ACC112 (cell line): ENCODE data around the gene KCNJ18.
"Not testable (repeated sequence)": the region's sequence is repeated elsewhere in the genome, so short reads cannot be mapped to it uniquely, and the experiment has no call there.

ENCODE experiments used
- H2AFZ ChIP-seq: fragments of 200-600 bp; sonication (generic); one replicate; pipeline ENCODE4 v1.6.0; 2017; ENCODE audit warnings: antibody characterized with exemption, low read length; ENCODE audit not compliant: unreplicated experiment
- H3K27ac ChIP-seq: fragments of 200-600 bp; sonication (generic); 2 replicates; pipeline ENCODE4 v1.5.1; 2014; ENCODE audit warnings: low read depth, mild to moderate bottlenecking, antibody characterized with exemption, low read length, moderate library complexity
- H3K27me3 ChIP-seq: fragments of 200-600 bp; sonication (generic); 2 replicates; pipeline ENCODE4 v1.6.1; 2014; ENCODE audit warnings: mild to moderate bottlenecking, antibody characterized with exemption, low read length, moderate library complexity, mixed read lengths; ENCODE audit not compliant: insufficient read depth
- H3K36me3 ChIP-seq: fragments of 200-600 bp; sonication (generic); 2 replicates; pipeline ENCODE4 v1.6.1; 2016; ENCODE audit warnings: mild to moderate bottlenecking, antibody characterized with exemption, low read length, moderate library complexity, mixed read lengths; ENCODE audit not compliant: insufficient read depth
- H3K4me1 ChIP-seq: fragments of 200-600 bp; sonication (generic); one replicate; pipeline ENCODE4 v1.6.1; 2016; ENCODE audit warnings: low read length, mixed read lengths; ENCODE audit not compliant: insufficient read depth, unreplicated experiment, control insufficient read depth
- H3K4me3 ChIP-seq: fragments of 200-600 bp; sonication (generic); 2 replicates; pipeline ENCODE4 v1.5.1; 2014; ENCODE audit warnings: mild to moderate bottlenecking, low read depth, low read length
- H3K79me2 ChIP-seq: fragments of 200-600 bp; sonication (generic); one replicate; pipeline ENCODE4 v1.6.0; 2016; ENCODE audit warnings: low read length; ENCODE audit not compliant: control insufficient read depth, unreplicated experiment, insufficient read depth

Gene KCNJ18

DNA sequence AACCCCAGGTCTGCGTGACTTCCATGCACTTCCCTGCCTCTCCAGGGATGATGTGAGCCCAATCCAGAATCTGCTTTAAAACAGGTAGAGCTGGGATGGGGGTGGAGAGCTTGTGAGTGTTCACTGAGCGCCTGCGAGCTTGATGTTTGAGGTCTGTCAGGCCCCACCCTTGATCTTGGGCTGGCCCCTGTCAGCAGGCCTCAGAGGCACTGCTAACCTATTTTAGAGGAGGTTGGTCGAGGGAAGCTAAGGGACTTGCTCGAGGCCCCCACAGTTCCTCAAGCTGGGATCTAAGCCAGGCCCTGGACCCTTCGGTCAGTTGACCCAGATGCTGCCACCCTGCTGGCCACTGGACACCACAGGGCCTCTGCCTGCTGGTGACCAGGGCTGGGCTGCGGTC, 14.8 kb downstream of the KCNJ18 start:
- H3K27ac ChIP-seq, H3K4me3 ChIP-seq: not testable (repeated sequence)

DNA sequence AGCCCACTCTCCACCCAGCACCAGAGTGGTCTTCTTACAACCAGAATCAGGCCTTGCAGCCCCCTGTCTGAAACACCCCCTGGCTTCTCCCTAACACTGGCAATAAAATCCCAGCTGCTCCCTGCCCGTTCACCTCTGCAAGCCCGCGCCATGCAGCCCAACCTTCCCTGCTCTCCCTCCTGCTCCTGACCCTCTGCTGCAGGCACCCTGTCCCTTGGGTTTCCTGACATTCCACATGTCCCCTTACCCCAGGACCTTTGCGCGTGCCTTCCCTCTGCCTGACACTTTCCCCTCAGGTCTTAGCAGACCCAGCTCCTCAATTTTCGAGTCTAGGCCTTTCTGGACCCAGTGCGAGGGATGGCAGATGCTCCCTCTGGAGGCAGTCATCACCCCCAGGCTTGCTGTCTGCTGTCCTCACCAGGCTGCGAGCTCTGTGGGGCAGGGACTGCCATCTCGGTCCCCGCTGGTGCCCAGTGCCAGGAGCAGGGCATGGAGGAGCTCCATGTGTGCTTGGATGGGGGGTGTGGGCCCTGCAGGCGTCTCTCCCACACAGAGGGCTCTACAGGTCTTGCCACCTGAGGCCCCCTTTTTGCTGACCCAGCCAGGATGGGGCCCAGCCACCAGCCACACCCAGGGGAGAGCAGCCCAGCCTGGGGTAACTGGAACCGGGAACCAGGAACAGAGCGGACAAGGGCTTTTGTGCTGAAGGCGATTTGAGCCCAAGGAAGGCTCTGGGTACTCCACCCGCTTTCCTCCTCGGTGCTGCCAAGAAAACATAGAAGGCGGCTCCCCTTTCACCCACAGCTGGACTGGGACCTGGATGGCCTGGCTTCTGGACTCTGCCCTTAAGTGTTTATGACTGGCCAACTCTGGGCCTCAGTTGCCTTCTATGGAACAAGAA, 15.6 kb downstream of the KCNJ18 start:
- H3K4me3 ChIP-seq, H2AFZ ChIP-seq, H3K27ac ChIP-seq, H3K4me1 ChIP-seq, H3K79me2 ChIP-seq, H3K27me3 ChIP-seq, H3K36me3 ChIP-seq: not testable (repeated sequence)

More for the DNA sequence above, 14.8 kb downstream of the KCNJ18 start:
- not testable (repeated sequence) for H3K36me3 ChIP-seq, H3K27me3 ChIP-seq, H3K79me2 ChIP-seq, H3K4me1 ChIP-seq, H2AFZ ChIP-seq

DNA sequence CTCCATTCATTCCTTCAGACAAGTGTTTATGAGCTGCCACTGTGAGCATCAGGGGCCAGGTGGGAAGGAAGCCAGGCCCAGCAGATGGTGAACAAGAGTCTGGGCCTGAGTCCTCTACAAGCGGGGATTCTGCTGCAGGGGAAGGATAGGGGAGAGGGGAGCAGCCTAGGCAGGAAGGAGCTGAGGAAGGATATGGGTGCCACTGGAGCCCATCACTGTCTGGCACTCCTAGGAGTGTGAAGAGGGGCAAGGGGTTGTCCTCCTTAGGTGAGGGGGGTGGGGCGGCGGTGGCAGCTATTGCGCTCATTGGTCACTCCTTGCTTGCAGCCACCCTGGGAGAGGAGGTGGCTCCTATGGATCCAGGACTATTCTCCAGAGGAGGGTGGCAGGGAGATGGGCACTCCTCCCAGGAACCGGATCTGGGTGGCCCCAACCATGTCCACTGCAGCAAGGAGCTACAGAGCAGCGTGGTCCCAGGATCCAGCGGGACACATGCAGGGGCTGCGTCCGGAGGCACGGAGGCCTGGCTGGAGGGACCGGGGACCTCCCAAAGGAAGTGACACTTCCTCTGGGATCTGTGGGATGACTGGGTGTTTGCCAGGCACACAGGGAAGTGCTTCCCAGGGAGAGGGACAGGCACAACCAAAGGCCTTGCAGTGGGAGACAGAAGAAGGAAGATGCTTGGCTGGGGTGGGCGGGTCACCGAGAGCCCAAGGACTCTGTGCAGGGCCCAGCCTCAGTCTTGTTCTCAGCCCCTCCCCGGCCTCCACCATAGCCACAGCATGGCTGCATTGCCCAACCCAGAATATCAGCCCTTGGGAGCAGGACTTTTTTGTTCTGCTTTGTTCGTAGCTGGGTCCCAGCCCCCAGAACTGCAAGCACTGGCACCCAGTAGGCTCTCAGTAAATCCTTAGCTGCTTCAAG, 16.6 kb downstream of the KCNJ18 start:
- H3K27ac ChIP-seq, H3K79me2 ChIP-seq, H3K27me3 ChIP-seq, H3K36me3 ChIP-seq, H3K4me3 ChIP-seq, H2AFZ ChIP-seq, H3K4me1 ChIP-seq: not testable (repeated sequence)

DNA sequence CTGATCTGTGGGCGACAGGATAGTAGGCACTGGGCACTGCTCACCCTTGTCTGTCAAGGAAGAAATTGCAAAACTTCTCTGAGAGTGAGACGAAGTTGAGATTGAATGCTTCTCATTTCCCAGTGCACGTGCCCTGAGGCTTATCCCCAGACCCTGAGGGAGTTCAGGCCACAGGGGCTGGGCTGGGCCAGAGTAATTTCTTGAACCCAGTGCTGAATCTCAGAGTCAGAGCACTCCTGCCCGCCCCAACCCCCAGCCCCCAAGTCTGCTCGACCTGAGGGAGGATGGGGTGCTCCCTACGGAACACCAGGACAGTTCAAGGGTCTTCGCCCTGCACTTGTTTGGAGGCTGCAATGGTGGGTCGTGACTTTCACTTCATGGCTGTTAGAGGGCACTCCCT, 17.7 kb downstream of the KCNJ18 start:
- H3K4me1 ChIP-seq, H3K27me3 ChIP-seq, H3K79me2 ChIP-seq, H3K27ac ChIP-seq, H3K36me3 ChIP-seq, H2AFZ ChIP-seq, H3K4me3 ChIP-seq: not testable (repeated sequence)

GRCh38 chr17:21710486-21710885, 18.2 kb downstream of the KCNJ18 start:
- H3K4me3 ChIP-seq, H3K4me1 ChIP-seq, H3K79me2 ChIP-seq, H3K27ac ChIP-seq, H3K27me3 ChIP-seq, H2AFZ ChIP-seq, H3K36me3 ChIP-seq: not testable (repeated sequence)

GRCh38 chr17:21711182-21711581, 18.9 kb downstream of the KCNJ18 start:
- H3K4me1 ChIP-seq, result no peaks in the 10 kb centered on the region
- no peak overlapping the region for H2AFZ ChIP-seq
- H3K27me3 ChIP-seq, result no peaks in the 10 kb centered on the region
- no peak overlapping the region for H3K27ac ChIP-seq
- H3K36me3 ChIP-seq, result no peaks in the 10 kb centered on the region
- H3K79me2 ChIP-seq, result no peaks in the 10 kb centered on the region
- H3K4me3 ChIP-seq, result no peak overlapping the region

DNA sequence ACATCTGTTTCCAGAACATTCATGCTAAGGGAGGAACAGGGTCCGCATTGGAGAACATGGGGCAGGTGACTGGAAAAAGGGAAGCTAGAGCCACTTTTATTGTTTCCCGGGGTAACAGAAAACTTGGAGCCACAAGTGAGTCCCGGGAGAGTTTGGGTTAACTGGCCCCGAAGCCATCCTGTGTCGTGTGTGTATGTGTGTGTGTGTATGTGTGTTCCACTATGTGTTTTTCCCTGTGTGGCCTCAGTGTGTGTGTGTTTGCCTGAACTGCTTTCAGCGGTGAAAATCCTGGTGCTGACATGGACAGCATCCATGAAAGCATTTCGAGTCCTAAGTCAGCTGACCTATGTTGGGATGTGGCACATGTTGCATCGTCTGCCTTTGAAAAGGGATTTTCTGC, 20.7 kb downstream of the KCNJ18 start:
- H3K4me3 ChIP-seq, H3K27me3 ChIP-seq, H3K4me1 ChIP-seq, H3K36me3 ChIP-seq, H2AFZ ChIP-seq, H3K79me2 ChIP-seq, H3K27ac ChIP-seq: not testable (repeated sequence)

- H3K79me2 ChIP-seq, H3K4me1 ChIP-seq, H3K27ac ChIP-seq, H2AFZ ChIP-seq, H3K4me3 ChIP-seq, H3K36me3 ChIP-seq, H3K27me3 ChIP-seq: not testable (repeated sequence)
These were observed 21.3 kb downstream of the KCNJ18 start for GRCh38 chr17:21713631-21714030.

DNA sequence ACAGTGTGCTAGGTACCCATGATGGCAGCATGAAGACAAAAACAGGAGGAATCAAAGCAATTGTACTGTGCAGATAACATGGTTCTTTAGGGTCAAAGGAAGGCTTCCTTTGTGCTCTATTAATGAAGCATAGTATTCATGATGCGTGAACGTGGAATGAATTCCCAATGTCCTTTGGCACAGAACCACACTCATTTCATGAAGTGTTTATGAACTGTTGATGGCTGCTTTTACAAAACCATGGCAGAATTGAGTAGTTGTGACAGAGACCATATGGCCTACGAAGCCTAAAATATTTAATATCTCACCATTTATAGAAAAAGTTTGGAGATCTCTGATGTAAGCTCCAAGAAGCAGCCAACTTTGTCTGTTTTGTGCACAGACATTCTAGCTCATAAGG, 22.4 kb downstream of the KCNJ18 start:
- H3K4me3 ChIP-seq, H3K27me3 ChIP-seq, H3K4me1 ChIP-seq, H3K36me3 ChIP-seq, H2AFZ ChIP-seq, H3K27ac ChIP-seq, H3K79me2 ChIP-seq: not testable (repeated sequence)

GRCh38 chr17:21715877-21716276, 23.6 kb downstream of the KCNJ18 start:
- H3K4me3 ChIP-seq, H3K36me3 ChIP-seq, H3K79me2 ChIP-seq, H3K4me1 ChIP-seq, H3K27me3 ChIP-seq, H2AFZ ChIP-seq, H3K27ac ChIP-seq: not testable (repeated sequence)

GRCh38 chr17:21718971-21719370, 26.6 kb downstream of the KCNJ18 start:
- H2AFZ ChIP-seq, H3K27me3 ChIP-seq, H3K79me2 ChIP-seq, H3K4me1 ChIP-seq, H3K27ac ChIP-seq, H3K4me3 ChIP-seq, H3K36me3 ChIP-seq: not testable (repeated sequence)
